DOHH2 (cell line): ENCODE measurements around the gene MRPS26.

Experiments used
- H3F3A ChIP-seq: fragments of 200-600 bp; sonication (generic), shearing (Covaris generic); 2 replicates; pipeline ENCODE4 v1.6.0; 2016; ENCODE audit warnings: antibody characterized with exemption, mild to moderate bottlenecking; ENCODE audit not compliant: control insufficient read depth, insufficient read depth
- H3K27ac ChIP-seq: fragments of 200-600 bp; sonication (generic); 2 replicates; pipeline ENCODE4 v1.5.1; 2014; ENCODE audit warnings: low read depth, mild to moderate bottlenecking, low read length, moderate library complexity
- H3K27me3 ChIP-seq: fragments of 200-600 bp; sonication (generic); 2 replicates; pipeline ENCODE4 v1.6.1; 2014; ENCODE audit warnings: mild to moderate bottlenecking, low read length, mixed read lengths; ENCODE audit not compliant: control insufficient read depth
- H3K36me3 ChIP-seq: fragments of 200-600 bp; sonication (generic); 2 replicates; pipeline ENCODE4 v1.6.1; 2014; ENCODE audit warnings: mild to moderate bottlenecking, low read length, moderate library complexity, mixed read lengths; ENCODE audit not compliant: control insufficient read depth
- H3K4me1 ChIP-seq: fragments of 200-600 bp; sonication (generic); 2 replicates; pipeline ENCODE4 v1.6.1; 2014; ENCODE audit warnings: mild to moderate bottlenecking, low read length, mixed read lengths; ENCODE audit not compliant: control insufficient read depth
- H3K4me2 ChIP-seq: fragments of 200-600 bp; sonication (generic); 2 replicates; pipeline ENCODE4 v1.6.0; 2014; ENCODE audit warnings: mild to moderate bottlenecking, low read length, moderate library complexity
- H3K4me3 ChIP-seq: fragments of 200-600 bp; sonication (generic); 2 replicates; pipeline ENCODE4 v1.5.1; 2014; ENCODE audit warnings: mild to moderate bottlenecking, low read length, mixed read lengths
- H3K79me2 ChIP-seq: fragments of 200-600 bp; sonication (generic); 2 replicates; pipeline ENCODE4 v1.6.1; 2014; ENCODE audit warnings: mild to moderate bottlenecking, low read length, mixed read lengths; ENCODE audit not compliant: control insufficient read depth
- H3K9me2 ChIP-seq: fragments of 200-600 bp; sonication (generic); replicated peaks from 2 replicates; pipeline ENCODE4 v1.6.1; 2014; ENCODE audit warnings: mild to moderate bottlenecking, low read length, mixed read lengths; ENCODE audit not compliant: control insufficient read depth
- H3K9me3 ChIP-seq: fragments of 200-600 bp; sonication (generic); 2 replicates; pipeline ENCODE4 v1.6.1; 2014; ENCODE audit warnings: antibody characterized with exemption, low read length, mixed read lengths; ENCODE audit not compliant: control insufficient read depth, insufficient read depth
- H4K20me1 ChIP-seq: fragments of 200-600 bp; sonication (generic); 2 replicates; pipeline ENCODE4 v1.6.0; 2014; ENCODE audit warnings: low read depth, mild to moderate bottlenecking, antibody characterized with exemption, low read length, moderate library complexity; ENCODE audit not compliant: control insufficient read depth, insufficient read depth
- CTCF ChIP-seq: fragments of 200-600 bp; sonication (generic); IDR thresholded peaks from one replicate; pipeline ENCODE4 v1.5.1; 2014; ENCODE audit warnings: antibody characterized with exemption, mild to moderate bottlenecking, low read depth, low read length; ENCODE audit not compliant: poor library complexity, severe bottlenecking
- EZH2phosphoT487 ChIP-seq: fragments of 200-600 bp; sonication (generic); IDR thresholded peaks from 2 replicates; pipeline ENCODE4 v1.6.1; 2017; ENCODE audit warnings: borderline replicate concordance, mild to moderate bottlenecking, antibody characterized with exemption, low read length, moderate library complexity, mixed read lengths

The MRPS26 gene

GRCh38 chr20:3045816-3046676, at the start of gene MRPS26:
TSS of gene MRPS26 (plus strand) at chr20:3046052. CDS start at chr20:3046069, 17 bp downstream.
- no peaks in the 10 kb centered on the region for H3K9me3 ChIP-seq
- H3F3A ChIP-seq, result 0 out of 2 replicates have a peak, but pooled peaks cover 4% of the 10 kb centered on the region
- no peaks in the 10 kb centered on the region for H3K27me3 ChIP-seq
- peak within 1 kb of the TSS; percentile 79 for H3K4me2 ChIP-seq
- TF ChIP-seq CTCF (no peak), EZH2phosphoT487 (no peak)
- H4K20me1 ChIP-seq, result no peaks in the 10 kb centered on the region
- peaks cover 19% of the 10 kb centered on the region for H3K4me1 ChIP-seq
- peak within 1 kb of the TSS; percentile 24; the same call in 1 of the 2 replicates for H3K27ac ChIP-seq
- peaks cover 24% of the 10 kb centered on the region for H3K79me2 ChIP-seq
- peaks cover 39% of the 10 kb centered on the region for H3K36me3 ChIP-seq
- no peaks in the 10 kb centered on the region for H3K9me2 ChIP-seq
- peak within 1 kb of the TSS; percentile 86 for H3K4me3 ChIP-seq

GRCh38 chr20:2998728-2999127, 47.1 kb upstream of the MRPS26 start:
- H3K27ac ChIP-seq, result no peak overlapping the region
- TF ChIP-seq CTCF (no peak), EZH2phosphoT487 (no peak)
- no peak overlapping the region for H3K4me3 ChIP-seq
- no peaks in the 10 kb centered on the region for H4K20me1 ChIP-seq
- no peaks in the 10 kb centered on the region for H3K4me1 ChIP-seq
- no peaks in the 10 kb centered on the region for H3K9me3 ChIP-seq
- no peaks in the 10 kb centered on the region for H3K9me2 ChIP-seq
- H3K36me3 ChIP-seq, result peaks cover 5% of the 10 kb centered on the region; the same call in 1 of the 2 replicates
- H3K27me3 ChIP-seq, result no peaks in the 10 kb centered on the region
- no peaks in the 10 kb centered on the region; the same call in 1 of the 2 replicates for H3F3A ChIP-seq
- no peaks in the 10 kb centered on the region for H3K79me2 ChIP-seq
- no peak overlapping the region for H3K4me2 ChIP-seq

DNA sequence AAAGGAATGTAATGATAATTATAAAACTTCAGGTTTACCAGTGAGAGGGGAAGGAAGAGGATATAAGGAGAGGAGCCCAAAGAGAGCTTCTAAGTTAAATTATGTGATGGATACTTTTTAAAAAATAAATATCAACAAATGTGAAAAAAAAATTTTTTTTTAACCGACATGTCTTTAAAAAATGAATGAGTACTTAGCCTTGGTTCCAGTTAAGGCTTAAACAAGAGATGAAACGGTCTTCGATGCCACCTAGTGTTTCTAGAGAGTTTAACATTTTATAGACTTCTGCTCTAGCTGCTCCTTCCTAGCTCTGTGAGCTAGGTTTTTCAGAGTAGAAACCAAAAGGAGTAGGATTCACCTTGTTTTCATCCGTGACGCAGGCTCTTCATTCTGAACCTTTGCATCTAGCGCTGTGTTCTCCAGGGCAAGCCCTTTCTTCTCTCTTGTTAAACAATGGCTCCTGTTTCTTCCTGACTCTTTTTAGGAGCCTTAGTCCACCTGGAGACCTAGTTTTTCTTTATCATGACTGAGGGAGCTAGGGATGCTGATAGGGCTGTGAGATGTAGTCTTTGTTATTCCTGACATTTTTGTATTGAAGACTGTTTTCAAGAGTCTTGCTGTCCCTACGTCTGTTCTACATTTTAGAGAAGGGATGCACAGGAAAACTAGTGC, 44.9 kb upstream of the MRPS26 start:
- no peaks in the 10 kb centered on the region; the same call in 1 of the 2 replicates for H3F3A ChIP-seq

More for the DNA sequence above, 44.9 kb upstream of the MRPS26 start:
- no peaks in the 10 kb centered on the region for H3K4me1 ChIP-seq
- no peak overlapping the region for H3K4me3 ChIP-seq
- H3K4me2 ChIP-seq, result no peak overlapping the region
- peak; percentile 59 for TF ChIP-seq CTCF
- no peak for TF ChIP-seq EZH2phosphoT487
- H3K9me2 ChIP-seq, result no peaks in the 10 kb centered on the region
- H3K27me3 ChIP-seq, result no peaks in the 10 kb centered on the region
- no peaks in the 10 kb centered on the region for H4K20me1 ChIP-seq
- H3K36me3 ChIP-seq, result peaks cover 9% of the 10 kb centered on the region
- no peaks in the 10 kb centered on the region for H3K9me3 ChIP-seq
- H3K79me2 ChIP-seq, result no peaks in the 10 kb centered on the region
- no peak overlapping the region for H3K27ac ChIP-seq
